Skeletal muscle tissue (tissue), 4 donors: Measurements from ENCODE around the gene TIFAB. TPM values are rescaled to one million over a fixed set of nuclear protein-coding genes. Genes with fewer than 3 reads are reported as not detected.
A peak's percentile ranks its signal among the peaks of the same experiment; 100 is the strongest.

Experiments
- H3K27ac ChIP-seq: one replicate; pipeline ENCODE4 v1.7.0; 2013; ENCODE audit warnings: mild to moderate bottlenecking, low read depth, low read length, inconsistent platforms
- H3K27me3 ChIP-seq, 3 donors: one replicate each; pipeline ENCODE4 v1.7.0; 2013; ENCODE audit warnings: low read length in 3 of 3; ENCODE audit not compliant: control insufficient read depth in 3 of 3, insufficient read depth in 3 of 3
- H3K36me3 ChIP-seq, 3 donors: one replicate each; pipeline ENCODE4 v1.7.0; 2013; ENCODE audit warnings: low read length in 3 of 3; ENCODE audit not compliant: control insufficient read depth in 3 of 3, insufficient read depth in 3 of 3
- H3K4me1 ChIP-seq, 3 donors: one replicate each; pipeline ENCODE4 v1.7.0; 2013; ENCODE audit warnings: low read length in 3 of 3, mild to moderate bottlenecking in 3 of 3; ENCODE audit not compliant: control insufficient read depth in 3 of 3, insufficient read depth in 3 of 3
- H3K4me3 ChIP-seq, 3 donors: one replicate each; pipeline ENCODE4 v1.7.0; 2013; ENCODE audit warnings: low read length in 3 of 3
- H3K9ac ChIP-seq, 3 donors: one replicate each; pipeline ENCODE4 v1.7.0; 2013; ENCODE audit warnings: low read length in 3 of 3, mild to moderate bottlenecking in 3 of 3, moderate library complexity in 2 of 3, low read depth in 1 of 3
- H3K9me3 ChIP-seq, 3 donors: one replicate each; pipeline ENCODE4 v1.7.0; 2013; ENCODE audit warnings: low read length in 3 of 3; ENCODE audit not compliant: control insufficient read depth in 3 of 3
- total RNA-seq: library from RNA; depleted of rRNA; stranded (reverse); fragments of >200 nt; gene quantifications from one replicate; pipeline ENCODE4 v1.2.3, GENCODE V29; 2014
- donor health status: Osteomylitis.

TIFAB gene
- total RNA-seq, 1 donor from 2014 or later, result 0.52 TPM

DNA sequence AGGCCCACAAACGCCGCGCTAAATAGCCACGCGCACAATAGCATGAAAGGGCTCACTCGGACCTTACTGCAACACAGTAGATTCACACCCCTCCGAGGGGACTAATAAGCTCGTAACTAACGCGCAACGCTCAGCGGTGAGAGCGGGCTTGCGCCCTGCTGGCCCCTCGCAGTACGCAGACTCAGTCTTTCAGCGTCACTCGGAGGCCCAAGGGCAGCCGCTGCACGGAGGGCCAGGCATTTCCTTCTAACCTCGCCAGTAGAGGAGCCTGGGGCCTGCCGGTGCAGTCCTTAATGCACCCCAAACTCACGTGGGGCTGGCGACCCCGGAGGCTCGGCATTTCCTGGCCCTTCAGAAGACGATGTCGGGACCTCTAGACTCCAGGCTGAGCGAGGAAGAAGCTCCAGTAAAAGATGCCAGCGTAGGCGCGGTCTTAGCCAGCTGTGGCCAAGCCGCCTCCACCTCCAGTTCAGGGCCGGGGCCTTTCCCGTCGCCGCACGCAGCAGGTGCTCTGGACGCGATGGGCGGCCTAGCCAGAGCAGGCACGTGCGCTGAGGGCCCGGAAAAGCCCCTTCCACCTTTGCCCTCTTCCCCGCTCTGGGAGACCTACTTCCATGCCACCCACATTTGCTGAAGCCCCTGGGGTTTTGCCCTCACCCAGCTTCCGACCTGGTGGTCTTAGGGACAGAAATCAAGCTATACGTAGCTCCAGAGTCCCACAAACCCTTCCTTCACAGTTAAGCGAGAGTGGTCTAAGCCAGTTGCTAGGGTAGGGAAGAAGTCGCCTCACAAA lies 38.3 kb upstream of the TIFAB start:
- Histone ChIP-seq H3K36me3 (no peaks in the 10 kb centered on the region), H3K9me3 (no peaks in the 10 kb centered on the region), H3K27ac (no peak overlapping the region), H3K9ac (peak overlapping the region in 1 of 3 donors; percentile 60), H3K27me3 (peaks cover 54 to 71% (median 65%) of the 10 kb centered on the region in 3 donors), H3K4me3 (peak overlapping the region; percentile 48 to 67 (median 64)), H3K4me1 (peaks cover 14 to 34% (median 18%) of the 10 kb centered on the region in 3 donors)

DNA sequence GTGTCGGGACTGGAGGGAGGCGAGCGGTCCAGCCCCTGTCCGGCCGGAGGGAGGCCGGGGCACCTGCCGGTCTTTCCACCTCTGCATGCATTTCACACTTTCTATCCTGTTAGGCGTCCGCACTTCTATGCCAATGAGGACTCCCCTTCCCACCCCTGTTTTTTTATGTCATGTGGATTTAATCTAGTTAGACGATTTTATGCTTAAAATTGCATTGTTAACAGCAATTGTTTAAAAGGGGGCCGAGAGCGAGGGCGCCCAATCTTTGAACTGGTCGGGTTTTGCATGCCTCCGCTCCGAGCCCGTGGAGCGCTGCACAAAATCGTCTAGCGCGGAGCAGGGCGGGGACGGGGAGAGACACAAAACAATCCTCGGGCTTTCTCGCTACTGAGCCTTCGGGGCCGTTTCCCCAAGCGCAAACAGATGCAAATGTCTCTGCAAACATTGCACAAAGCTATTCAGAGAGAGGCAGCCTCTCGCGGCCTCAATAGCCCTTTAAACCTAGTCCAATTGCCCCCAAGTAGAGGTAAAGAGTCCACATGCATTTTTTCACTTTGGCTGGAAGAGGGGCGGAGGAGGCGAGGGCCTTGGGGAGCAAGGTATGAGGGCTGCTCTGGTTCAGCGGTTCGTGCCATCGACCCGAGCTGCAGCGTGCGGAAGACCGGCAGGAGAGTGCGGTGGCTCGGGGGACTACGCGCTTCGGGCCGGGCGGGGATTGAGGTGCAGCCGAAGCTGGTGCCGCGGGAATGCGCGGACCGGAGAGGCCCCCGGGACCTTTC lies 37.5 kb upstream of the TIFAB start:
- Histone ChIP-seq H3K27me3 (peaks cover 54 to 73% (median 65%) of the 10 kb centered on the region in 3 donors), H3K4me3 (peak overlapping the region; percentile 62 to 67 (median 64)), H3K27ac (no peak overlapping the region), H3K9me3 (no peaks in the 10 kb centered on the region), H3K36me3 (no peaks in the 10 kb centered on the region), H3K9ac (peak overlapping the region in 1 of 3 donors; percentile 60), H3K4me1 (peaks cover 14 to 34% (median 18%) of the 10 kb centered on the region in 3 donors)

DNA sequence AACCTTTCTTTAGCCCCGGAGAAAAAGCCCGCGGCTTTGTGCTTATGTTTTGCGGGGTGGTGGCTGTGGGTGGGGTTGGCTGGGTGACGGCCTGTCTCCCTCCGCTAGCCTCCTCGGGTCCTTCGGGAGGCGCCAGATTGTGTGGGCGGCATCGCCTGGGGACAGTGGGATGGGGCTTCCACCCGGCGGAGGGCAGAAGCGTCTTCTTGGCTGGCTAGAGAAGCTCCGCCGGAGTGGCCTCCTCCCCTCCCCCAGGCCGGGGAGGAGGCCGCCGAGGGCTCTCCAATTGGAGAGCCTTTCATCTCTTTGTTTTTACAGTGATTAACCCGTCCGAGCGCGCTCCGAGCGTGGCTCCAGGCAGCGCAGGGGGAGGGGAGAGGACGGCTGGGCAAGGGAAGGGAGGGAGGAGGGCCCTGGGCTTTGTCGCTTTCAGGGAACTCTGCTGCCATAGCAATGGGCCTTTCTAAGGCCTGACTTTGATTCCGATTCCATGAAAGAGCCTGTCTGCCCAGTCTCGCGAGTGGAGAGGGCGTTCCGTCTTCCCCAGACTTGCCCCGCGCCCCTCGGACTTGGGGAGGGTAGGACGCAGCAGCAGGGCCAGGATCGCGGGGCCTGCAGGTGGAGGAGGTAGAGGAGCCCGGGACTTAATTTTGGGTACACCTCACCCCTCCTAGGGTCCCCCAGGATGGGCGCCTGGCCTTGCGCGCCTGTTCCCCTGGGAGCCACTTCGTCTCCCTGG lies 36.7 kb upstream of the TIFAB start:
- Histone ChIP-seq H3K36me3 (no peaks in the 10 kb centered on the region), H3K4me3 (peak overlapping the region; percentile 62 to 67 (median 64)), H3K27ac (no peak overlapping the region), H3K4me1 (peaks cover 14 to 34% (median 18%) of the 10 kb centered on the region in 3 donors), H3K9ac (peak overlapping the region in 2 of 3 donors; percentile 14 to 60), H3K9me3 (no peaks in the 10 kb centered on the region), H3K27me3 (peaks cover 54 to 76% (median 65%) of the 10 kb centered on the region in 3 donors)

DNA sequence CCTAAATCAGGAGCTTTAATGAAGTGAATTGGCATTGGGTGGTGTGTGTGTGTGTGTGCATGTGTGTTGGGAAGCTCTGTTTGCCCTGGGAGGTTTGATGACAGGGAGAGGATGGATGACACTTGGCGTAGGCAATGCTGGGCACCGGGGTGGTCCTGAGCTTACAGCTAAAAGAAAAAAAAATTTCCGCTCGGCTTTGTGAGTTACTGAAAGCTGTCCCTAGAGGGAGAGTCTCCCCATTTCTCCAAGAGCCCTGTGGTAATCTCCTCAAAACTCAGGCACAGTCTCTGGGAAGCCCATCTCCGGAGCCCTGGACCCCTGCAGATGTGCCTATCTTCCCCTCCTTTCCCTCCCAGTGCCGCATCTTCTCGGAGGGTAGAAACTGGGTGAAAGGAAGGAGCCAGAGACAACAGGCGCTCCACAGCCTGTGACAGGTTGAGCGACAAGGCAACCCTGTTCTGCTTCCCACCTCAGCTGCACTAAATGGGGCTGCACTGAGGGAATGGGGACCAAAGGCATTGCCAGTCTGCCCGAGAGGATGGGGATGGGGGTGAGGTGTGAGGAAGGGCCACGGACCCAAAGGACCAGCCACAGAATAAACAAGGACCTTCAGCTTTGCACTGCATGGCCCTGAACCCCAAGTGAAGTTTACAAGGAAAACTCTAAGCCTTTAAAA lies 35.8 kb upstream of the TIFAB start:
- H3K4me1 ChIP-seq, result peaks cover 14 to 26% (median 16%) of the 10 kb centered on the region in 3 donors
- no peaks in the 10 kb centered on the region for H3K9me3 ChIP-seq
- H3K4me3 ChIP-seq, result no peak overlapping the region
- H3K36me3 ChIP-seq, result no peaks in the 10 kb centered on the region
- no peak overlapping the region for H3K27ac ChIP-seq
- H3K27me3 ChIP-seq, result peaks cover 60 to 72% (median 65%) of the 10 kb centered on the region in 3 donors
- no peak overlapping the region for H3K9ac ChIP-seq

DNA sequence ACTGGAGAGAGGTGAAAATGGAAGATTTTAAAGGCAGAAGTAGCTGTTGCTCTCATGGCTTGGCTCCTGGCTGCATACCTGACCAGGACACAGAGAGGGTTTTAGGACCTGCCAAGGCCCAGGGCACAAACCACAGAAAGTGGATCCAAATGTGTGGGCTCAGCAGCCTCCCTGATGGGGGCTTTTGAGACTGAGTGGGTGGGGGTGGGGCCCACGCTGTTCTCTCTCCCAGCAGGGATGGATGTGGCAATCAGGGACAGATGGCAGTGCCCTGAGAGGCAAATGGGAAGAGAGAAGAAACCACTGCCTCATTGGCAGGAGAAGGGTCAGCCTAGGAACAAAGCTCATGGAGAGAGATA lies 34.9 kb upstream of the TIFAB start:
- H3K9me3 ChIP-seq, result no peaks in the 10 kb centered on the region
- H3K4me3 ChIP-seq, result no peak overlapping the region
- no peak overlapping the region for H3K9ac ChIP-seq
- peaks cover 59 to 65% (median 61%) of the 10 kb centered on the region in 3 donors for H3K27me3 ChIP-seq
- H3K4me1 ChIP-seq, result peaks cover 14 to 26% (median 16%) of the 10 kb centered on the region in 3 donors
- H3K36me3 ChIP-seq, result no peaks in the 10 kb centered on the region
- no peak overlapping the region for H3K27ac ChIP-seq

DNA sequence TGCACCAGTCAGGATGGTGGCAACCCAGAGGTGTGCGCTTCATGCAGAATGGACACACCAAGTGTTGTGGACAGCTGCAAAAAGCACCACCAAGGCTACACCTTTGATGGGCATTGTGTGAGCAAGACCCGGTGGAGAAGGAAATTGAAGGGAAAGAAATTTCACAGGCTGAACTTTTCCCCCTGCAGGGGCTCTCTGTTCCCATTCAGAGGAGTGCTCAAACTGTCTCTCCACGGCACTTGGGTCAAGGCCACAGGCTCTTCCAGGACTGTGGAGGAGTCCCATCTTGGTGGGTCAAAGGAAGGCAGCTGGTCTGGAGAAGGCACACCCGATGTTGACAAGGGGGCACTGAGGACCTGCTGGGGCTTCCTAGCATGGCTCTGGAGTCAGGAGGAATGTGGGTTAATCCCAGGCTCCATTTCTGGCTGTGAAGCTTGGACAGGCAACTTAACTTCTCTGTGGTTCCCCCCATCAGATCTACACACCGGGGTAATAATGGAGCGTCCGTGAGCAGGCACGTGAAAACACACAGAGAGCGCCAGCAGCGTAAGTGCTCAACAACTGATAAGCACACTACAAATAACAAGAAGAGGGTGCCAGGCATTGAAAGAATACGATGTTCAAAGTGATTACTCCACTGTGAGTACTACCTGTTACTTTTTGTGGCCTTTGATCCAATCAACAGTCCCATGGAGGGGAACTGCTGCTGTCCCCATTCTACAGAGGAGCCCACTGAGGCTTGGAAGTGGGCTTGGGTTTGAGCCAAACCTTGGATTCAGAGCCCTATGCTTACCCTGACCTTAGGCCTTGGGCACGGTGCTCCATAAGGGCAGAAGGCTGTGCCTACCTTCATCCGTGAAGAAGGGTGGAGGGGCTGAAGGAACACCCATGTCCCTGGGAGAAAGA lies 34.2 kb upstream of the TIFAB start:
- peaks cover 59 to 62% (median 60%) of the 10 kb centered on the region in 3 donors for H3K27me3 ChIP-seq
- H3K9me3 ChIP-seq, result no peaks in the 10 kb centered on the region
- H3K27ac ChIP-seq, result no peak overlapping the region
- H3K4me1 ChIP-seq, result peaks cover 14 to 26% (median 16%) of the 10 kb centered on the region in 3 donors
- H3K36me3 ChIP-seq, result no peaks in the 10 kb centered on the region
- H3K9ac ChIP-seq, result no peak overlapping the region
- no peak overlapping the region for H3K4me3 ChIP-seq

- no peak overlapping the region for H3K27ac ChIP-seq
- H3K9ac ChIP-seq, result no peak overlapping the region
- peaks cover 5 to 15% (median 8%) of the 10 kb centered on the region in 3 donors for H3K4me1 ChIP-seq
- no peaks in the 10 kb centered on the region for H3K36me3 ChIP-seq
- no peak overlapping the region for H3K4me3 ChIP-seq
- peaks cover 45 to 55% (median 46%) of the 10 kb centered on the region in 3 donors for H3K27me3 ChIP-seq
- no peaks in the 10 kb centered on the region for H3K9me3 ChIP-seq
Observed at GRCh38 chr5:135484674-135485086, 32.5 kb upstream of the TIFAB start.

- Histone ChIP-seq H3K9ac (no peak overlapping the region), H3K27ac (no peak overlapping the region), H3K9me3 (no peaks in the 10 kb centered on the region), H3K4me1 (peaks cover 0 to 3% (median 0%) of the 10 kb centered on the region in 3 donors), H3K4me3 (no peak overlapping the region), H3K36me3 (no peaks in the 10 kb centered on the region), H3K27me3 (peaks cover 32 to 50% (median 38%) of the 10 kb centered on the region in 3 donors)
Observed at GRCh38 chr5:135483254-135483653, 31.1 kb upstream of the TIFAB start.
